LNCaP clone FGC (cell line): Measurements from ENCODE around the gene JAKMIP1.

Experiments
- DNase-seq: peaks from one replicate; pipeline ENCODE4 v3.0.0-alpha.2; 2011; ENCODE audit warnings: low read depth
- H3K4me3 ChIP-seq: 2 replicates; pipeline ENCODE4 v1.5.1; 2011; ENCODE audit warnings: mild to moderate bottlenecking, low read depth, low read length, control low read depth
- CTCF ChIP-seq: IDR thresholded peaks from 2 replicates; pipeline ENCODE4 v1.5.1; 2012; ENCODE audit warnings: mild to moderate bottlenecking; ENCODE audit not compliant: control insufficient read depth, insufficient read depth; ENCODE audit errors: extremely low read depth

The JAKMIP1 gene

GRCh38 chr4:6071191-6071958 is 129.0 kb downstream of the JAKMIP1 start:
- no peak for TF ChIP-seq CTCF
- DNase-seq: no peak
- H3K4me3 ChIP-seq: no peak overlapping the region

GRCh38 chr4:6069845-6070709 is 130.3 kb downstream of the JAKMIP1 start:
- no peak for DNase-seq
- no peak for TF ChIP-seq CTCF
- no peak overlapping the region for H3K4me3 ChIP-seq

GRCh38 chr4:6068986-6069385 is 131.4 kb downstream of the JAKMIP1 start:
- TF ChIP-seq CTCF: no peak
- H3K4me3 ChIP-seq: no peak overlapping the region
- no peak for DNase-seq

- H3K4me3 ChIP-seq: no peak overlapping the region
- DNase-seq: no peak
- no peak for TF ChIP-seq CTCF
Observed at GRCh38 chr4:6065934-6066590, 134.3 kb downstream of the JAKMIP1 start.

- TF ChIP-seq CTCF: no peak
- no peak for DNase-seq
- H3K4me3 ChIP-seq: no peak overlapping the region
Observed at GRCh38 chr4:6065166-6065565, 135.2 kb downstream of the JAKMIP1 start.

GRCh38 chr4:6064383-6064782 is 136.0 kb downstream of the JAKMIP1 start:
- no peak for TF ChIP-seq CTCF
- no peak overlapping the region for H3K4me3 ChIP-seq
- DNase-seq: no peak
